H1 (cell line): ENCODE data around the gene OR4N2. TPM values are rescaled to one million over a fixed set of nuclear protein-coding genes. Genes with fewer than 3 reads are reported as not detected.

ENCODE experiments used
- CEBPB ChIP-seq: IDR thresholded peaks from 2 replicates; pipeline ENCODE4 v1.6.1; 2012; ENCODE audit warnings: low read depth, low read length
- SP4 ChIP-seq: IDR thresholded peaks from 2 replicates; pipeline ENCODE4 v1.6.1; 2012; ENCODE audit warnings: low read length, inconsistent platforms
- TAF1 ChIP-seq: IDR thresholded peaks from 2 replicates; pipeline ENCODE4 v1.6.1; 2011; ENCODE audit warnings: mild to moderate bottlenecking, low read depth, low read length
- polyA plus RNA-seq, 7 experiments: library from polyadenylated mRNA; depleted of rRNA in 3 of 7; stranded (reverse) in 5 of 7; unstranded in 2 of 7; fragments of >200 nt in 5 of 7; fragments of 200-250 nt in 2 of 7; gene quantifications; 1 replicate in 5 of 7; 2 replicates in 1 of 7; 4 replicates in 1 of 7; pipeline versions ENCODE4 v1.2.1 to v1.2.3, GENCODE V29; 2011 to 2013; ENCODE audit warnings: missing spikeins in 2 of 7, mixed read lengths in 2 of 7
- total RNA-seq: library from RNA; stranded (reverse); fragmentation: NEBNext Ultra II Directional; extraction: Animal tissue kit (Norgen Biotek cat#: 25700); gene quantifications from 2 replicates; pipeline ENCODE4 v1.2.1, GENCODE V29; 2021

The OR4N2 gene
- total and polyA plus RNA-seq, 2 of the 8 experiments (the other 6 are each of a cell fraction or from before 2014, with no cell fraction given), result not detected

GRCh38 chr14:19878029-19878642 is 74.6 kb downstream of the OR4N2 start (continued):
- no peak for TF ChIP-seq CEBPB
- TF ChIP-seq TAF1, result no peak
- no peak for TF ChIP-seq SP4

Other genes starting within 250 kb of the OR4N2 start
- gene OR11H2, start 89.9 kb upstream of the OR4N2 start, total RNA-seq, result not detected in 2 replicates
- not detected in 2 replicates for gene OR11H2, start 89.9 kb upstream of the OR4N2 start, polyA plus RNA-seq (2011; rRNA removed)
- not detected in 2 replicates for gene OR4Q3, start 60.2 kb upstream of the OR4N2 start, total RNA-seq
- not detected in 2 replicates for gene OR4Q3, start 60.2 kb upstream of the OR4N2 start, polyA plus RNA-seq (2011; rRNA removed)
- not detected in 2 replicates for gene OR4M1, start 30.3 kb upstream of the OR4N2 start, total RNA-seq
- gene OR4M1, start 30.3 kb upstream of the OR4N2 start, polyA plus RNA-seq (2011; rRNA removed), result not detected in 2 replicates
- gene OR4K2, start 71.4 kb downstream of the OR4N2 start, total RNA-seq, result not detected in 2 replicates
- gene OR4K2, start 71.4 kb downstream of the OR4N2 start, polyA plus RNA-seq (2011; rRNA removed), result not detected in 2 replicates
- not detected in 2 replicates for gene OR4K5, start 116.8 kb downstream of the OR4N2 start, total RNA-seq
- not detected in 2 replicates for gene OR4K5, start 116.8 kb downstream of the OR4N2 start, polyA plus RNA-seq (2011; rRNA removed)
- gene OR4K1, start 127.1 kb downstream of the OR4N2 start, total RNA-seq, result not detected in 2 replicates
- gene OR4K1, start 127.1 kb downstream of the OR4N2 start, polyA plus RNA-seq (2011; rRNA removed), result not detected in 2 replicates
- gene OR4K15, start 171.8 kb downstream of the OR4N2 start, total RNA-seq, result not detected in 2 replicates
- gene OR4K15, start 171.8 kb downstream of the OR4N2 start, polyA plus RNA-seq (2011; rRNA removed), result not detected in 2 replicates
- gene OR4Q2, start 198.4 kb downstream of the OR4N2 start, total RNA-seq, result not detected in 2 replicates
- not detected in 2 replicates for gene OR4Q2, start 198.4 kb downstream of the OR4N2 start, polyA plus RNA-seq (2011; rRNA removed)
- not detected in 2 replicates for gene OR4K14, start 215.5 kb downstream of the OR4N2 start, total RNA-seq
- not detected in 2 replicates for gene OR4K14, start 215.5 kb downstream of the OR4N2 start, polyA plus RNA-seq (2011; rRNA removed)
- not detected in 2 replicates for gene OR4K13, start 232.3 kb downstream of the OR4N2 start, total RNA-seq
- not detected in 2 replicates for gene OR4K13, start 232.3 kb downstream of the OR4N2 start, polyA plus RNA-seq (2011; rRNA removed)